Loucy (cell line): ENCODE measurements around the gene PYURF.

ENCODE experiments used
- H2AFZ ChIP-seq: fragments of 200-600 bp; sonication (generic); 2 replicates; pipeline ENCODE4 v1.6.0; 2016; ENCODE audit warnings: antibody characterized with exemption, mild to moderate bottlenecking, low read length, moderate library complexity
- H3F3A ChIP-seq: fragments of 200-600 bp; 2 replicates; pipeline ENCODE4 v1.6.0; 2016; ENCODE audit warnings: antibody characterized with exemption, low read depth, mild to moderate bottlenecking
- H3K27me3 ChIP-seq: fragments of 200-600 bp; sonication (generic); 2 replicates; pipeline ENCODE4 v1.6.1; 2014; ENCODE audit warnings: low read length, mild to moderate bottlenecking; ENCODE audit not compliant: insufficient read depth, poor library complexity, severe bottlenecking
- H3K36me3 ChIP-seq: fragments of 200-600 bp; sonication (generic); 2 replicates; pipeline ENCODE4 v1.6.1; 2016; ENCODE audit warnings: low read length; ENCODE audit not compliant: insufficient read depth
- H3K4me1 ChIP-seq: fragments of 200-600 bp; sonication (generic); 2 replicates; pipeline ENCODE4 v1.5.1; 2014; ENCODE audit warnings: low read length, mild to moderate bottlenecking; ENCODE audit not compliant: insufficient read depth, poor library complexity, severe bottlenecking
- H3K4me2 ChIP-seq: fragments of 200-600 bp; sonication (generic); 2 replicates; pipeline ENCODE4 v1.6.0; 2014; ENCODE audit warnings: antibody characterized with exemption, low read length, low read depth, mild to moderate bottlenecking; ENCODE audit not compliant: poor library complexity, severe bottlenecking
- H3K4me3 ChIP-seq: fragments of 200-600 bp; sonication (generic); 2 replicates; pipeline ENCODE4 v1.5.1; 2014; ENCODE audit warnings: low read length, mild to moderate bottlenecking, mixed read lengths; ENCODE audit not compliant: poor library complexity, severe bottlenecking
- H3K79me2 ChIP-seq: fragments of 200-600 bp; sonication (generic); 2 replicates; pipeline ENCODE4 v1.6.1; 2014; ENCODE audit warnings: low read length; ENCODE audit not compliant: insufficient read depth
- H3K9ac ChIP-seq: fragments of 200-600 bp; sonication (generic); 2 replicates; pipeline ENCODE4 v1.6.0; 2014; ENCODE audit warnings: mild to moderate bottlenecking, low read depth, low read length, moderate library complexity; ENCODE audit not compliant: poor library complexity, severe bottlenecking
- H3K9me2 ChIP-seq: fragments of 200-600 bp; sonication (generic); replicated peaks from 2 replicates; pipeline ENCODE4 v1.6.1; 2016; ENCODE audit warnings: low read depth, low read length, mixed read lengths
- H3K9me3 ChIP-seq: fragments of 200-600 bp; sonication (generic); 2 replicates; pipeline ENCODE4 v1.6.1; 2014; ENCODE audit warnings: mild to moderate bottlenecking, antibody characterized with exemption, low read length, low read depth; ENCODE audit not compliant: insufficient read depth
- H4K20me1 ChIP-seq: fragments of 200-600 bp; sonication (generic); 2 replicates; pipeline ENCODE4 v1.6.0; 2014; ENCODE audit warnings: antibody characterized with exemption, low read length, mild to moderate bottlenecking; ENCODE audit not compliant: insufficient read depth, poor library complexity, severe bottlenecking
- EZH2phosphoT487 ChIP-seq: fragments of 200-600 bp; IDR thresholded peaks from 2 replicates; pipeline ENCODE4 v1.6.1; 2018; ENCODE audit warnings: antibody characterized with exemption, mild to moderate bottlenecking, moderate library complexity, borderline replicate concordance
- TF ChIP-seq, protein P1 (sequence below): fragments of 200-600 bp; sonication (generic); conservative IDR thresholded peaks from 2 replicates; pipeline ENCODE4 v1.5.1; 2014; ENCODE audit warnings: mild to moderate bottlenecking, antibody characterized with exemption, low read length

The PYURF gene

DNA sequence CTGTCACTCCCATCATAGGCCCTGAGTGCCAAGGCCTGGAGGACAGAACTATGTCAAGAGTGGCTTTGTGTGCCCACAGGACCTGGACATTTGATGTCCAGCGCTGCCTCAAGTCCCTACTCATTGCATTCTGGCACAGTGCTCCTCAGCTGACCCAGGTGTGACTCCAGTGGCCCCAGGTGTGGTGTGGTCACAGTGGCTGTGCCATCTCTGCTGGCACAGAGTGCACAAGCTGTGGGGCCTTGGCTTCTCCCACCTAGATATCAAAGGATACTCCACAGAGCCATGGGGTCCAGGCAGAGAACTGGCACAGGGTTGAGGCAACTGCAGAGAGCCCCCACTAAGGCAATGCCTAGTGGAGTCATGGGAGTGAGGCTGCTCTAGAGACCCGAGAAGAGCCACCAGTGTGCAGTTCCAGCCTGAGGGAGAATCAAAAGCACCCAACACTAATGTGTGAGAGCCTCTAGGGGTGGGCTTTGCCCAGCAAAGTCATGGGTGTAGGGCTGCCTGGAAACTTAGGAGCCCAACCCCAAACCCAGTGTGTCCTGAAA lies 25.6 kb downstream of the PYURF start:
- Histone ChIP-seq H3K9me3 (no peaks in the 10 kb centered on the region), H3K4me3 (no peak overlapping the region), H3K4me2 (no peak overlapping the region), H2AFZ (no peak overlapping the region), H3F3A (no peaks in the 10 kb centered on the region), H3K9me2 (no peaks in the 10 kb centered on the region), H3K36me3 (peaks cover 39% of the 10 kb centered on the region; the same call in 1 of the 2 replicates), H3K27me3 (no peaks in the 10 kb centered on the region), H3K4me1 (no peaks in the 10 kb centered on the region), H3K9ac (no peak overlapping the region), H4K20me1 (no peaks in the 10 kb centered on the region), H3K79me2 (no peaks in the 10 kb centered on the region)
- TF ChIP-seq EZH2phosphoT487, result no peak
- TF ChIP-seq, protein P1, sequence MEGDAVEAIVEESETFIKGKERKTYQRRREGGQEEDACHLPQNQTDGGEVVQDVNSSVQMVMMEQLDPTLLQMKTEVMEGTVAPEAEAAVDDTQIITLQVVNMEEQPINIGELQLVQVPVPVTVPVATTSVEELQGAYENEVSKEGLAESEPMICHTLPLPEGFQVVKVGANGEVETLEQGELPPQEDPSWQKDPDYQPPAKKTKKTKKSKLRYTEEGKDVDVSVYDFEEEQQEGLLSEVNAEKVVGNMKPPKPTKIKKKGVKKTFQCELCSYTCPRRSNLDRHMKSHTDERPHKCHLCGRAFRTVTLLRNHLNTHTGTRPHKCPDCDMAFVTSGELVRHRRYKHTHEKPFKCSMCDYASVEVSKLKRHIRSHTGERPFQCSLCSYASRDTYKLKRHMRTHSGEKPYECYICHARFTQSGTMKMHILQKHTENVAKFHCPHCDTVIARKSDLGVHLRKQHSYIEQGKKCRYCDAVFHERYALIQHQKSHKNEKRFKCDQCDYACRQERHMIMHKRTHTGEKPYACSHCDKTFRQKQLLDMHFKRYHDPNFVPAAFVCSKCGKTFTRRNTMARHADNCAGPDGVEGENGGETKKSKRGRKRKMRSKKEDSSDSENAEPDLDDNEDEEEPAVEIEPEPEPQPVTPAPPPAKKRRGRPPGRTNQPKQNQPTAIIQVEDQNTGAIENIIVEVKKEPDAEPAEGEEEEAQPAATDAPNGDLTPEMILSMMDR, result no peak

DNA sequence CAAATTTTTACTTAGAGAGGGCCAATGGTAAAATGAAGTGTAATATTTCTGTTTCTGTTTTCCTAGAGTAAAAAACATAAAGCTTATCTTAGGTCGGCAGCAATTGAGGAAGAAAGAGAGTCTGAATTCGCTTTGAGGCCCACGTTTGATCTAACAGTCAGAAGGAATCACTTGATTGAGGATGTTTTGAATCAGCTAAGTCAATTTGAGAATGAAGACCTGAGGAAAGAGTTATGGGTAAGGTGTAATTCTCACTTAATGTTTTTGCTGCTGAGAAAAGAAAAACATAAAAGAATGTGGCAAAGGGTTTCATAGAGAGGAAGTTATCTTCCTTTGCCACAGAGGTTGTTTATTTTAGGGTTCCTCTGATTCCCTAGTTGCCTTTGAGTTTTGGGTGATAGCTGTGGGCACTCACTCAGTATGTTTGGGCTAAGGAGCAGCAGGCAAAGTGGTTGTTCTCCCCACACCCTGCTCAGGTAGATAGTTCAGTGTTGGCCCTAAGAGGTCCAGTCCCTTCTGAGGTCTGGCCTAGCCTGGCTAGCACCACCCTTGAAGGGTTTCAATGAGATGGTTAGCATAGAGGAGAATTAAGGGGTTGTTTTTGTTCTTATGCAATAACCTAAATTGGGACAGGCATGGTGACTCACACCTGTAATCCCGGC lies 34.3 kb downstream of the PYURF start:
- H2AFZ ChIP-seq, result no peak overlapping the region
- H3F3A ChIP-seq, result no peaks in the 10 kb centered on the region
- TF ChIP-seq, protein P1, result no peak
- no peak for TF ChIP-seq EZH2phosphoT487
- no peaks in the 10 kb centered on the region for H3K9me2 ChIP-seq
- no peaks in the 10 kb centered on the region for H4K20me1 ChIP-seq
- peaks cover 39% of the 10 kb centered on the region; the same call in 1 of the 2 replicates for H3K36me3 ChIP-seq
- H3K4me1 ChIP-seq, result peaks cover 11% of the 10 kb centered on the region
- no peaks in the 10 kb centered on the region for H3K79me2 ChIP-seq
- no peak overlapping the region for H3K4me3 ChIP-seq
- no peaks in the 10 kb centered on the region for H3K27me3 ChIP-seq
- no peak overlapping the region for H3K9ac ChIP-seq
- H3K9me3 ChIP-seq, result no peaks in the 10 kb centered on the region
- H3K4me2 ChIP-seq, result no peak overlapping the region

DNA sequence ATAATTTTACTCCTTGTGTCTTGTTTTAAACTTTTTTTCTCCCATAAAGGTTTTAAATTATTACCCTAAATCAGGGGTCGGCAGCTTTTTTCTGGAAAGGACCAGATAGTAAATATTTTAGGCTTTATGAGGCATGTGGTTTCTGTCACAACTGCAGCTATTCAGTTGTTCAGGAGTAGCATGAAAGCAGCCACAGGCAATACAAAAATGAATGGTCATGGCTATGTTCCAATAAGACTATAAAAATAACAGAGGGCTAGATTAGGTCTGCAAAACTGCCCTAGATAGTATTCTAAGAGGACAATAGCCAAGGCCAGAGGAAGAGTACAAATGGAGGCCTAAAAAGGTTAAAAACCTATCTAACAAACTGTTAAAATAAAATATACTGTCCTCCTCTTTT lies 42.0 kb downstream of the PYURF start:
- Histone ChIP-seq H3K36me3 (peaks cover 2% of the 10 kb centered on the region; the same call in 1 of the 2 replicates), H3F3A (no peaks in the 10 kb centered on the region), H3K9ac (no peak overlapping the region), H3K4me3 (no peak overlapping the region), H3K4me1 (no peaks in the 10 kb centered on the region), H3K27me3 (no peaks in the 10 kb centered on the region), H3K79me2 (no peaks in the 10 kb centered on the region), H4K20me1 (no peaks in the 10 kb centered on the region), H3K9me2 (no peaks in the 10 kb centered on the region), H3K4me2 (no peak overlapping the region), H2AFZ (no peak overlapping the region), H3K9me3 (no peaks in the 10 kb centered on the region)
- no peak for TF ChIP-seq EZH2phosphoT487
- TF ChIP-seq, protein P1, result no peak
